K562 (cell line): Measurements from ENCODE around the gene SELENOM. TPM values are rescaled to one million over a fixed set of nuclear protein-coding genes. Genes with fewer than 3 reads are reported as not detected.
"Not testable (repeated sequence)": the region's sequence is repeated elsewhere in the genome, so short reads cannot be mapped to it uniquely, and the experiment has no call there.

Source experiments
- ATAC-seq: fragments of 200-7000 bp; cut with Tn5 transposase; 3 replicates; pipeline ENCODE4 v1.9.1; 2020; ENCODE audit warnings: moderate library complexity
- BruUV-seq: library from RNA; stranded (reverse); fragments of 400-500 nt; replicated peaks from 2 replicates; lab custom pipeline; 2021; lab: Mats Ljungman, UMichigan
- CTCF ChIA-PET: fragments of 300-600 bp; formaldehyde crosslinking; extraction: SDS; loops from one replicate; lab custom pipeline; 2021; ENCODE audit warnings: low intra/inter-chr PET ratio; lab: Yijun Ruan, JAX
- POLR2A ChIA-PET: fragments of 300-600, 350-650 bp; sonication (Branson Sonifier 250); formaldehyde crosslinking; extraction: SDS; loops from one replicate; lab custom pipeline; 2021; ENCODE audit warnings: antibody characterized with exemption, inconsistent platforms; lab: Yijun Ruan, JAX
- DNase-seq, 4 experiments: peaks; one replicate each; pipeline versions ENCODE4 v3.0.0 to v3.0.0-alpha.2; 2011 to 2018; ENCODE audit warnings: low spot score in 3 of 4, mixed read lengths in 3 of 4; ENCODE audit errors: extremely low read depth in 1 of 4
- FAIRE-seq: peaks from 2 replicates; lab custom pipeline; 2011; peaks lifted over from hg19 to GRCh38; lab: Jason Lieb, UNC
- H2AFZ ChIP-seq: 2 replicates; pipeline ENCODE4 v1.6.0; 2011; ENCODE audit warnings: low read depth, low read length, control low read depth, inconsistent platforms
- H3K27ac ChIP-seq: fragments of 200-600 bp; 3 replicates; pipeline ENCODE4 v1.8.0; 2011; ENCODE audit warnings: low read depth, mild to moderate bottlenecking, control low read depth, inconsistent platforms, low read length, moderate library complexity, mixed read lengths; ENCODE audit errors: extremely low read depth
- H3K27me3 ChIP-seq, 2 experiments: fragments of 300-600 bp in 1 of 2; 2 replicates in 1 of 2; 3 replicates in 1 of 2; pipeline versions ENCODE4 v1.6.0 to v1.8.0; 2011; ENCODE audit warnings: inconsistent platforms in 2 of 2, low read length in 2 of 2, mild to moderate bottlenecking in 1 of 2, mixed read lengths in 1 of 2, moderate library complexity in 1 of 2; ENCODE audit not compliant: control insufficient read depth in 2 of 2, insufficient read depth in 2 of 2
- H3K36me3 ChIP-seq: fragments of 300-600 bp; 3 replicates; pipeline ENCODE4 v1.8.0; 2011; ENCODE audit warnings: mild to moderate bottlenecking, low read length, inconsistent platforms; ENCODE audit not compliant: control insufficient read depth, insufficient read depth
- H3K4me1 ChIP-seq, 2 experiments: fragments of 200-600 bp in 1 of 2; replicated peaks in 1 of 2; 2 replicates in 1 of 2; 3 replicates in 1 of 2; pipeline versions ENCODE4 v1.5.1 to v1.8.0; 2011; ENCODE audit warnings: inconsistent platforms in 2 of 2, low read length in 2 of 2, mild to moderate bottlenecking in 1 of 2, mixed read lengths in 1 of 2, moderate library complexity in 1 of 2; ENCODE audit not compliant: control insufficient read depth in 2 of 2, insufficient read depth in 2 of 2
- H3K4me2 ChIP-seq: 2 replicates; pipeline ENCODE4 v1.6.1; 2011; ENCODE audit warnings: low read length, control low read depth, inconsistent platforms, mixed read lengths; ENCODE audit not compliant: insufficient read depth
- H3K4me3 ChIP-seq: fragments of 200-600 bp; sonication (generic), shearing (Covaris generic); 2 replicates; pipeline ENCODE4 v1.5.1; 2016; ENCODE audit warnings: control low read depth, inconsistent platforms
- H3K79me2 ChIP-seq: fragments of 200-600 bp; 3 replicates; pipeline ENCODE4 v1.8.0; 2011; ENCODE audit warnings: low read length, inconsistent platforms; ENCODE audit not compliant: control insufficient read depth, insufficient read depth
- H3K9ac ChIP-seq, 2 experiments: 2 replicates each; pipeline versions ENCODE4 v1.6.0 to v1.6.1; 2011; ENCODE audit warnings: low read depth in 2 of 2, low read length in 2 of 2, control low read depth in 1 of 2, inconsistent platforms in 1 of 2, mild to moderate bottlenecking in 1 of 2, mixed read lengths in 1 of 2; ENCODE audit not compliant: insufficient read depth in 1 of 2
- H3K9me1 ChIP-seq: one replicate; pipeline ENCODE4 v1.6.0; 2011; ENCODE audit warnings: inconsistent platforms, mild to moderate bottlenecking, low read length, moderate library complexity; ENCODE audit not compliant: control insufficient read depth, insufficient read depth
- H3K9me3 ChIP-seq: replicated peaks from 2 replicates; pipeline ENCODE4 v1.5.1; 2011; ENCODE audit warnings: low read depth, low read length, inconsistent platforms; ENCODE audit not compliant: control insufficient read depth, insufficient read depth
- H4K20me1 ChIP-seq: replicated peaks from 2 replicates; pipeline ENCODE4 v1.6.1; 2011; ENCODE audit warnings: low read length, inconsistent platforms, mixed read lengths; ENCODE audit not compliant: control insufficient read depth, insufficient read depth
- HDAC6 ChIP-seq: IDR thresholded peaks from 2 replicates; pipeline ENCODE4 v1.6.1; 2012; ENCODE audit warnings: low read depth, mild to moderate bottlenecking, control low read depth, inconsistent platforms, low read length, moderate library complexity
- IRF2 ChIP-seq: sonication (generic); formaldehyde crosslinking; IDR thresholded peaks from 2 replicates; pipeline ENCODE4 v1.8.1; 2022; ENCODE audit warnings: mild to moderate bottlenecking, missing genetic modification reagents
- MTA2 ChIP-seq: fragments of 450-650 bp; IDR thresholded peaks from 2 replicates; pipeline ENCODE4 v1.6.1; 2016; ENCODE audit warnings: low read depth
- NEUROD1 ChIP-seq: fragments of 150-350 bp; IDR thresholded peaks from 2 replicates; pipeline ENCODE4 v1.6.1; 2014; ENCODE audit warnings: borderline replicate concordance, low read length, low read depth; ENCODE audit not compliant: partially characterized antibody
- NFE2L1 ChIP-seq: fragments of 450-650 bp; IDR thresholded peaks from 2 replicates; pipeline ENCODE4 v1.6.1; 2016; ENCODE audit warnings: missing genetic modification characterization, low read depth, mild to moderate bottlenecking, missing compliant biosample characterization, moderate library complexity, borderline replicate concordance
- RAD21 ChIP-seq, 2 experiments: fragments of 250-450 bp in 1 of 2; fragments of 450-650 bp in 1 of 2; sonication (Bioruptor Pico) in 1 of 2; formaldehyde crosslinking in 1 of 2; IDR thresholded peaks in 1 of 2; conservative IDR thresholded peaks in 1 of 2; 2 replicates each; pipeline versions ENCODE4 v1.4.0 to v1.8.0; 2020 to 2022; ENCODE audit warnings: mild to moderate bottlenecking in 2 of 2, moderate library complexity in 1 of 2
- TCF7 ChIP-seq: sonication (generic); IDR thresholded peaks from 2 replicates; pipeline ENCODE4 v1.6.1; 2016; ENCODE audit warnings: antibody characterized with exemption, borderline replicate concordance
- ZNF134 ChIP-seq: fragments of 250-450 bp; sonication (Bioruptor Pico); conservative IDR thresholded peaks from 2 replicates; pipeline ENCODE4 v1.4.0; 2020
- ZNF41 ChIP-seq: fragments of 250-450 bp; sonication (Bioruptor Pico); conservative IDR thresholded peaks from 2 replicates; pipeline ENCODE4 v1.4.0; 2020; ENCODE audit warnings: mild to moderate bottlenecking
- ZNF75A ChIP-seq: fragments of 450-650 bp; formaldehyde crosslinking; IDR thresholded peaks from 2 replicates; pipeline ENCODE4 v1.4.0; 2020; ENCODE audit warnings: mild to moderate bottlenecking
- WGBS: fragments of 100-300 bp; shearing (Covaris generic); methylation state at CpG from one replicate; pipeline ENCODE4 v1.1.6; 2016; ENCODE audit warnings: low coverage, mixed read lengths; ENCODE audit not compliant: insufficient coverage; ENCODE audit errors: missing lambda C conversion rate; 5-methylcytosine and 5-hydroxymethylcytosine counted together
- in situ Hi-C: fragments of 300-500 bp; cut with MboI; formaldehyde crosslinking; loops from 4 replicates; pipeline ENCODE4 v1.15.0; 2018; ENCODE audit warnings: inconsistent platforms, mixed read lengths
- intact Hi-C: fragments of 100-400 bp; cut with micrococcal nuclease; formaldehyde crosslinking; loops from 2 replicates; pipeline ENCODE4 v1.14.2; 2022
- polyA plus RNA-seq, 8 experiments: library from polyadenylated mRNA; depleted of rRNA in 4 of 8; stranded (reverse) in 5 of 8; unstranded in 3 of 8; fragments of >200 nt; fragmentation: Nextera tagmentation in 2 of 8; fragmentation: Illumina TruSeq in 1 of 8; extraction: Ambion mirVana in 2 of 8; extraction: Trizol in 1 of 8; gene quantifications; 2 replicates each; pipeline versions ENCODE4 v1.2.1 to v1.2.3, GENCODE V29; 2011 to 2014; ENCODE audit warnings: inconsistent platforms in 1 of 8, missing spikeins in 1 of 8
- total RNA-seq, 7 experiments: library from RNA; depleted of rRNA in 6 of 7; stranded (reverse); fragments of >200 nt in 6 of 7; fragmentation: Illumina TruSeq in 2 of 7; extraction: Trizol in 2 of 7; gene quantifications; 2 replicates each; pipeline versions ENCODE4 v1.2.1 to v1.2.3, GENCODE V29; 2011 to 2021; ENCODE audit warnings: low replicate concordance in 1 of 7
- TF ChIP-seq, protein P1 (sequence below): fragments of 250-450 bp; sonication (Bioruptor Pico); IDR thresholded peaks from 2 replicates; pipeline ENCODE4 v1.4.0; 2020

SELENOM gene
- total and polyA plus RNA-seq, 9 of the 15 experiments (the other 6 are each of a cell fraction or from before 2014, with no cell fraction given), result 1.2 to 10.6 (median 3.7) TPM

DNA sequence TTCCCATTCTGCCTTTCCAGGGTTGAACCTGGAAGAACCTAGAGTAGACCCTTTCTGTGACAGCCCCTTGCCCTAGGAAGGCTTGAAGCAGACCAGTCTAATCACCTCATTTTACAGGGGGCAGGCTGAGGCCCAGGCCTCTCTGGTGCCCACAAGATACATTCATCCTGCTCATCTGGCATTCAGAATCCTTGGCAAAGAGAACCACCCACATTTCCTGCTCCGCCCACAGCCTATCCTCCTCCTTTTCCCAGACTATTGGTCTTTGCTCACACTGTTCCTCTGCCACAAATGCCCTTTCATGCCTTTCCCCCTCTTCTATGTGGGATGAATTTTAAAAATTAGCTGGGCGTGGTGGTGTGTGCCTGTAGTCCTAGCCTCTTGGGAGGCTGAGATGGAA lies 29.0 kb downstream of the SELENOM start:
- H3K4me3 ChIP-seq, H3K4me2 ChIP-seq, H3K9me1 ChIP-seq, H3K36me3 ChIP-seq, H3K27ac ChIP-seq, DNase-seq, ATAC-seq, H3K9ac ChIP-seq, in situ Hi-C loops, intact Hi-C loops, H4K20me1 ChIP-seq, FAIRE-seq, H2AFZ ChIP-seq, CTCF ChIA-PET, H3K27me3 ChIP-seq, H3K9me3 ChIP-seq, BruUV-seq, H3K79me2 ChIP-seq: not testable (repeated sequence)
- 92% methylated on average over 2 of the region's 2 CpGs for WGBS
- POLR2A ChIA-PET, result interaction anchor here (0.5 to 1.0 kb wide), 2 partner anchors 14 to 57 kb away, joined by 3 read pairs; no protein-coding TSS in a partner anchor
- peaks cover 12 to 29% of the 10 kb centered on the region in 2 experiments; a peak in 4 of 5 replicates for H3K4me1 ChIP-seq

DNA sequence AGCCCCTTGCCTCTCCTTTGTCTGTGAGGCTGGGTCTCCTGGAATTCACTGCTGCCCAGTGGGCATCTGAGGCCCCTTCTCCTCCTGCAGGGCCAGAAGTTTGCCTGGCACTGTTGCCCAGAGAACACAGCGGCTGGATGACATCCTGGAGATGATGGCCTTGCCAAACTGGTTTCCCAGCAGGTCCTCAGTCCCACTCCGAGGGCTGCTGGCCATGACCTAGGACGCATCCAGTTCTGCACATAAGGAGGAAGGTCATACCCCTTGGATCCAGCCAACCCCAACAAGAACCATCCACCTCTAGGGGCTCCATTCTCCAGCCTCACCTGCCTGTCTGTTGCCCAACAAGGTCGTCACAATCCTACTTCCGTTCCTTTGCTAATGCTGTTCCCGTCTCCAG lies 29.7 kb downstream of the SELENOM start:
- ChIA-PET POLR2A (interaction anchor here (1.0 kb wide), 1 partner anchor 14 kb away, joined by 3 read pairs; no protein-coding TSS in a partner anchor), CTCF (no interaction called here)
- H3K9ac ChIP-seq, result no peak overlapping the region
- in situ Hi-C loops (no loop called here), intact Hi-C loops (no loop called here)
- H3K79me2 ChIP-seq, result peaks cover 2% of the 10 kb centered on the region; the same call in 1 of the 3 replicates
- no peak overlapping the region for H3K4me3 ChIP-seq
- 80% methylated on average over 5 of the region's 6 CpGs for WGBS
- H3K36me3 ChIP-seq, result no peaks in the 10 kb centered on the region
- DNase-seq (no peak), FAIRE-seq (no peak), ATAC-seq (no peak)
- no peaks in the 10 kb centered on the region for H3K9me3 ChIP-seq
- no peaks in the 10 kb centered on the region for H4K20me1 ChIP-seq
- BruUV-seq, result no TSS peak
- H3K27ac ChIP-seq, result no peak overlapping the region
- H2AFZ ChIP-seq, result no peak overlapping the region
- H3K27me3 ChIP-seq, result no peaks in the 10 kb centered on the region
- H3K9me1 ChIP-seq, result no peaks in the 10 kb centered on the region
- H3K4me2 ChIP-seq, result no peak overlapping the region
- peaks cover 10 to 22% of the 10 kb centered on the region in 2 experiments; a peak in 4 of 5 replicates for H3K4me1 ChIP-seq
- TF ChIP-seq NFE2L1 (tag) (no peak), IRF2 (no peak), ZNF134 (CRISPR knock-in tag) (no peak), ZNF75A (no peak), MTA2 (no peak), HDAC6 (no peak), TCF7 (no peak), ZNF41 (CRISPR knock-in tag) (no peak), RAD21 (CRISPR knock-in tag; conservative IDR thresholded peaks at IDR 0.05 in 1 of 2, IDR thresholded peaks at IDR 0.05 in 1 of 2) (no peak), NEUROD1 (no peak)
- TF ChIP-seq, protein P1, sequence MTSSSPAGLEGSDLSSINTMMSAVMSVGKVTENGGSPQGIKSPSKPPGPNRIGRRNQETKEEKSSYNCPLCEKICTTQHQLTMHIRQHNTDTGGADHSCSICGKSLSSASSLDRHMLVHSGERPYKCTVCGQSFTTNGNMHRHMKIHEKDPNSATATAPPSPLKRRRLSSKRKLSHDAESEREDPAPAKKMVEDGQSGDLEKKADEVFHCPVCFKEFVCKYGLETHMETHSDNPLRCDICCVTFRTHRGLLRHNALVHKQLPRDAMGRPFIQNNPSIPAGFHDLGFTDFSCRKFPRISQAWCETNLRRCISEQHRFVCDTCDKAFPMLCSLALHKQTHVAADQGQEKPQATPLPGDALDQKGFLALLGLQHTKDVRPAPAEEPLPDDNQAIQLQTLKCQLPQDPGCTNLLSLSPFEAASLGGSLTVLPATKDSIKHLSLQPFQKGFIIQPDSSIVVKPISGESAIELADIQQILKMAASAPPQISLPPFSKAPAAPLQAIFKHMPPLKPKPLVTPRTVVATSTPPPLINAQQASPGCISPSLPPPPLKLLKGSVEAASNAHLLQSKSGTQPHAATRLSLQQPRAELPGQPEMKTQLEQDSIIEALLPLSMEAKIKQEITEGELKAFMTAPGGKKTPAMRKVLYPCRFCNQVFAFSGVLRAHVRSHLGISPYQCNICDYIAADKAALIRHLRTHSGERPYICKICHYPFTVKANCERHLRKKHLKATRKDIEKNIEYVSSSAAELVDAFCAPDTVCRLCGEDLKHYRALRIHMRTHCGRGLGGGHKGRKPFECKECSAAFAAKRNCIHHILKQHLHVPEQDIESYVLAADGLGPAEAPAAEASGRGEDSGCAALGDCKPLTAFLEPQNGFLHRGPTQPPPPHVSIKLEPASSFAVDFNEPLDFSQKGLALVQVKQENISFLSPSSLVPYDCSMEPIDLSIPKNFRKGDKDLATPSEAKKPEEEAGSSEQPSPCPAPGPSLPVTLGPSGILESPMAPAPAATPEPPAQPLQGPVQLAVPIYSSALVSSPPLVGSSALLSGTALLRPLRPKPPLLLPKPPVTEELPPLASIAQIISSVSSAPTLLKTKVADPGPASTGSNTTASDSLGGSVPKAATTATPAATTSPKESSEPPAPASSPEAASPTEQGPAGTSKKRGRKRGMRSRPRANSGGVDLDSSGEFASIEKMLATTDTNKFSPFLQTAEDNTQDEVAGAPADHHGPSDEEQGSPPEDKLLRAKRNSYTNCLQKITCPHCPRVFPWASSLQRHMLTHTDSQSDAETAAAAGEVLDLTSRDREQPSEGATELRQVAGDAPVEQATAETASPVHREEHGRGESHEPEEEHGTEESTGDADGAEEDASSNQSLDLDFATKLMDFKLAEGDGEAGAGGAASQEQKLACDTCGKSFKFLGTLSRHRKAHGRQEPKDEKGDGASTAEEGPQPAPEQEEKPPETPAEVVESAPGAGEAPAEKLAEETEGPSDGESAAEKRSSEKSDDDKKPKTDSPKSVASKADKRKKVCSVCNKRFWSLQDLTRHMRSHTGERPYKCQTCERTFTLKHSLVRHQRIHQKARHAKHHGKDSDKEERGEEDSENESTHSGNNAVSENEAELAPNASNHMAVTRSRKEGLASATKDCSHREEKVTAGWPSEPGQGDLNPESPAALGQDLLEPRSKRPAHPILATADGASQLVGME (CRISPR knock-in tag), result no peak
